Astrocyte of the hippocampus (primary cell): ENCODE measurements around the gene NFE2L1.

Experiments used
- DNase-seq: peaks from one replicate; pipeline ENCODE4 v3.0.0; 2011; ENCODE audit warnings: low read depth, low spot score

The NFE2L1 gene

GRCh38 chr17:48047113-48047740 lies 932 bp upstream of the NFE2L1 start:
- no peak for DNase-seq

- DNase-seq = peak; percentile 92
Observed at GRCh38 chr17:48048384-48049126, 396 bp downstream of the NFE2L1 start.

GRCh38 chr17:48051283-48051682 lies 3.1 kb downstream of the NFE2L1 start:
- DNase-seq = no peak

- DNase-seq = peak; percentile 94
Observed at GRCh38 chr17:48051706-48052486, 3.7 kb downstream of the NFE2L1 start.

GRCh38 chr17:48052956-48053757 lies 5.0 kb downstream of the NFE2L1 start:
- no peak for DNase-seq

- no peak for DNase-seq
Observed at GRCh38 chr17:48053758-48054237, 5.6 kb downstream of the NFE2L1 start.

- peak; percentile 90 for DNase-seq
Observed at GRCh38 chr17:48054238-48055185, 6.4 kb downstream of the NFE2L1 start.

GRCh38 chr17:48055531-48056245 lies 7.5 kb downstream of the NFE2L1 start:
- DNase-seq = peak; percentile 59

- no peak for DNase-seq
Observed at GRCh38 chr17:48056246-48056745, 8.1 kb downstream of the NFE2L1 start.

GRCh38 chr17:48056879-48057278 lies 8.7 kb downstream of the NFE2L1 start:
- DNase-seq = no peak

GRCh38 chr17:48057626-48058025 lies 9.5 kb downstream of the NFE2L1 start:
- DNase-seq = no peak

GRCh38 chr17:48058393-48059124 lies 10.4 kb downstream of the NFE2L1 start:
- DNase-seq = no peak

GRCh38 chr17:48059125-48059668 lies 11.0 kb downstream of the NFE2L1 start:
- DNase-seq = no peak

GRCh38 chr17:48060249-48060648 lies 12.1 kb downstream of the NFE2L1 start:
- DNase-seq = no peak

GRCh38 chr17:48062273-48062672 lies 14.1 kb downstream of the NFE2L1 start:
- DNase-seq = no peak

GRCh38 chr17:48064638-48065037 lies 16.5 kb downstream of the NFE2L1 start:
- no peak for DNase-seq

GRCh38 chr17:48066192-48066591 lies 18.0 kb downstream of the NFE2L1 start:
- no peak for DNase-seq

- no peak for DNase-seq
Observed at GRCh38 chr17:48066656-48067055, 18.5 kb downstream of the NFE2L1 start.

GRCh38 chr17:48067245-48067644 lies 19.1 kb downstream of the NFE2L1 start:
- no peak for DNase-seq
